HepG2 (cell line): ENCODE results near the gene AHCTF1. TPM values are rescaled to one million over a fixed set of nuclear protein-coding genes. Genes with fewer than 3 reads are reported as not detected.

Experiments
- ATAC-seq: fragments of 200-7000 bp; cut with Tn5 transposase; 3 replicates; pipeline ENCODE4 v1.9.1; 2020; ENCODE audit warnings: mild to moderate bottlenecking, moderate library complexity
- BruUV-seq: library from RNA; stranded (reverse); fragments of 400-500 nt; replicated peaks from 2 replicates; lab custom pipeline; 2021; lab: Mats Ljungman, UMichigan
- CTCF ChIA-PET: fragments of 300-600 bp; formaldehyde crosslinking; extraction: SDS; loops from one replicate; lab custom pipeline; 2021; ENCODE audit warnings: low total read pairs, inconsistent platforms, low intra/inter-chr PET ratio; lab: Yijun Ruan, JAX
- POLR2A ChIA-PET: fragments of 350-600 bp; sonication (Branson Sonifier 250); formaldehyde crosslinking; loops from one replicate; lab custom pipeline; 2020; ENCODE audit warnings: antibody characterized with exemption, inconsistent platforms; lab: Yijun Ruan, JAX
- DNase-seq: peaks from one replicate; pipeline ENCODE4 v3.0.0-alpha.2; 2015; ENCODE audit warnings: low spot score
- FAIRE-seq: peaks from 3 replicates; lab custom pipeline; 2011; peaks lifted over from hg19 to GRCh38; lab: Jason Lieb, UNC
- H2AFZ ChIP-seq: one replicate; pipeline ENCODE4 v1.6.1; 2011; ENCODE audit warnings: low read length, inconsistent platforms
- H3K27ac ChIP-seq: fragments of 300-600 bp; 3 replicates; pipeline ENCODE4 v1.8.0; 2011; ENCODE audit warnings: mixed run types, mild to moderate bottlenecking, mixed read lengths, low read length, inconsistent platforms; ENCODE audit not compliant: insufficient read depth; ENCODE audit errors: extremely low read length
- H3K27me3 ChIP-seq, 2 experiments: fragments of 200-600 bp in 1 of 2; 2 replicates in 1 of 2; 3 replicates in 1 of 2; pipeline versions ENCODE4 v1.6.0 to v1.8.0; 2011; ENCODE audit warnings: low read length in 2 of 2, mild to moderate bottlenecking in 2 of 2, moderate library complexity in 2 of 2, inconsistent platforms in 1 of 2; ENCODE audit not compliant: insufficient read depth in 2 of 2, control insufficient read depth in 1 of 2
- H3K36me3 ChIP-seq, 2 experiments: fragments of 200-600 bp in 1 of 2; replicated peaks in 1 of 2; 2 replicates in 1 of 2; 3 replicates in 1 of 2; pipeline versions ENCODE4 v1.5.1 to v1.8.0; 2011; ENCODE audit warnings: low read length in 2 of 2, inconsistent platforms in 1 of 2; ENCODE audit not compliant: insufficient read depth in 2 of 2, control insufficient read depth in 1 of 2
- H3K4me1 ChIP-seq: 2 replicates; pipeline ENCODE4 v1.5.1; 2012; ENCODE audit warnings: low read length, inconsistent platforms; ENCODE audit not compliant: insufficient read depth
- H3K4me2 ChIP-seq: 2 replicates; pipeline ENCODE4 v1.6.0; 2011; ENCODE audit warnings: low read depth, low read length, inconsistent platforms
- H3K4me3 ChIP-seq, 3 experiments: fragments of 200-600 bp in 1 of 3; sonication (generic), shearing (Covaris generic) in 1 of 3; replicated peaks in 1 of 3; 2 replicates each; pipeline ENCODE4 v1.5.1; 2011 to 2016; ENCODE audit warnings: low read length in 3 of 3, inconsistent platforms in 2 of 3, low read depth in 2 of 3, mild to moderate bottlenecking in 2 of 3, control low read depth in 1 of 3, mixed read lengths in 1 of 3; ENCODE audit not compliant: insufficient read depth in 1 of 3
- H3K79me2 ChIP-seq: one replicate; pipeline ENCODE4 v1.6.1; 2011; ENCODE audit warnings: low read length, inconsistent platforms; ENCODE audit not compliant: insufficient read depth
- H3K9ac ChIP-seq: 2 replicates; pipeline ENCODE4 v1.6.0; 2011; ENCODE audit warnings: mild to moderate bottlenecking, low read depth, low read length, inconsistent platforms; ENCODE audit not compliant: insufficient read depth
- H3K9me3 ChIP-seq: 2 replicates; pipeline ENCODE4 v1.5.1; 2012; ENCODE audit warnings: mild to moderate bottlenecking, low read length
- H4K20me1 ChIP-seq: 2 replicates; pipeline ENCODE4 v1.6.0; 2011; ENCODE audit warnings: inconsistent platforms, mild to moderate bottlenecking, low read length, moderate library complexity; ENCODE audit not compliant: insufficient read depth
- DR1 ChIP-seq: sonication (generic); formaldehyde crosslinking; IDR thresholded peaks from 2 replicates; pipeline ENCODE4 v1.8.0; 2021; ENCODE audit warnings: mild to moderate bottlenecking, missing genetic modification reagents, inconsistent platforms
- NFRKB ChIP-seq: fragments of 450-650 bp; IDR thresholded peaks from 2 replicates; pipeline ENCODE4 v1.6.1; 2017
- NR2C2 ChIP-seq: sonication (generic); formaldehyde crosslinking; IDR thresholded peaks from 2 replicates; pipeline ENCODE4 v1.4.0; 2020; ENCODE audit warnings: missing genetic modification reagents, mild to moderate bottlenecking, moderate library complexity, borderline replicate concordance
- RAD21 ChIP-seq: fragments of 450-650 bp; formaldehyde crosslinking; IDR thresholded peaks from 2 replicates; pipeline ENCODE4 v1.5.0; 2020; ENCODE audit warnings: mild to moderate bottlenecking
- STAG1 ChIP-seq: sonication (generic); formaldehyde crosslinking; IDR thresholded peaks from 2 replicates; pipeline ENCODE4 v1.4.0; 2020; ENCODE audit warnings: missing genetic modification reagents
- XRCC5 ChIP-seq: fragments of 200-400 bp; formaldehyde crosslinking; optimal IDR thresholded peaks from 2 replicates; pipeline ENCODE3; 2017; ENCODE audit warnings: mild to moderate bottlenecking, low read length
- YEATS2 ChIP-seq: sonication (generic); formaldehyde crosslinking; IDR thresholded peaks from 2 replicates; pipeline ENCODE4 v1.4.0; 2020; ENCODE audit warnings: missing genetic modification reagents, borderline replicate concordance
- ZNF12 ChIP-seq: sonication (generic); formaldehyde crosslinking; IDR thresholded peaks from 2 replicates; pipeline ENCODE4 v1.5.0; 2020; ENCODE audit warnings: missing genetic modification reagents
- WGBS: methylation state at CpG from one replicate; pipeline ENCODE4 v1.1.6; 2017; ENCODE audit warnings: low lambda C conversion rate; 5-methylcytosine and 5-hydroxymethylcytosine counted together
- in situ Hi-C: cut with HindIII; loops from 2 replicates; pipeline ENCODE4 v1.10.0; 2017; ENCODE audit warnings: low pct_unique_long_range_greater_than_20kb; ENCODE audit not compliant: extremely low pct_ligation_motif_present
- intact Hi-C: fragments of 100-400 bp; cut with micrococcal nuclease; formaldehyde crosslinking; loops from one replicate; pipeline ENCODE4 v1.10.0; 2022; ENCODE audit not compliant: unreplicated experiment
- polyA plus RNA-seq, 8 experiments: library from polyadenylated mRNA; depleted of rRNA in 3 of 8; stranded (reverse) in 7 of 8; unstranded in 1 of 8; fragments of >200 nt; fragmentation: Illumina TruSeq in 4 of 8; extraction: Trizol in 4 of 8; gene quantifications; 2 replicates each; pipeline versions ENCODE4 v1.2.1 to v1.2.3, GENCODE V29; 2011 to 2016; ENCODE audit warnings: low read depth in 4 of 8, missing spikeins in 1 of 8, mixed read lengths in 1 of 8; ENCODE audit not compliant: insufficient read depth in 1 of 8
- total RNA-seq, 5 experiments: library from RNA; depleted of rRNA; stranded (reverse); fragments of >200 nt; fragmentation: Illumina TruSeq; extraction: Trizol; gene quantifications; 2 replicates each; pipeline ENCODE4 v1.2.3, GENCODE V29; 2016; ENCODE audit warnings: low read depth in 1 of 5
- TF ChIP-seq, protein P1 (sequence below), 2 experiments: IDR thresholded peaks; 2 replicates each; pipeline ENCODE4 v1.6.1; 2011 to 2012; ENCODE audit warnings: low read length in 2 of 2, borderline replicate concordance in 1 of 2, low read depth in 1 of 2, mild to moderate bottlenecking in 1 of 2, moderate library complexity in 1 of 2
- TF ChIP-seq, protein P2 (sequence below): sonication (generic); formaldehyde crosslinking; IDR thresholded peaks from 2 replicates; pipeline ENCODE4 v1.5.0; 2020; ENCODE audit warnings: mild to moderate bottlenecking, missing genetic modification reagents, moderate library complexity
- TF ChIP-seq, protein P3 (sequence below): sonication (generic); formaldehyde crosslinking; IDR thresholded peaks from 2 replicates; pipeline ENCODE4 v1.4.0; 2020; ENCODE audit warnings: mild to moderate bottlenecking, missing genetic modification reagents

Gene AHCTF1
- total and polyA plus RNA-seq, 2 of the 13 experiments (the other 11 are each of a cell fraction or from before 2014, with no cell fraction given), result 16.6 to 45.9 TPM

DNA sequence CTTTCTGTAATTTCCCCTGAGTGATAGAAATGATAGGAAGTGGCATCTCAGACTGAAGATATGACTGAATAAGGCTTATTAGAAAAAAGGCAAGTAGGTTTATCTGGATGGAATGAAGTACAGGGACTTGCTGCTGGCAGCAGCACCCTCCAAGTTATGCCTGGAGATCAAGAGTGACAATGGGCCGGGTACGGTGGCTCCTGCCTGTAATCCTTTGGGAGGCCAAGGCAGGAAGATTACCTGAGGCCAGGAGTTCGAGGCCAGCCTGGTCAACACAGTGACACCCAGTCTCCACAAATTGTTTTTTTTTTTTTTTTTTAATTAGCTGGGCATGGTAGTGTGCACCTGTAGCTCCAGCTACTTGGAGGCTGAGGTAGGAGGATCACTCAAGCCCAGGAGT is 119.8 kb downstream of the AHCTF1 start:
- Histone ChIP-seq H3K4me2 (peak overlapping the region; percentile 42; the same call in 1 of the 2 replicates), H3K4me3 (no peak overlapping the region), H3K9ac (no peak overlapping the region), H3K9me3 (no peaks in the 10 kb centered on the region), H3K27me3 (peaks cover 0 to 26% of the 10 kb centered on the region in 2 experiments; a peak in 3 of 5 replicates), H3K27ac (no peak overlapping the region), H3K79me2 (no peaks in the 10 kb centered on the region), H3K36me3 (no peaks in the 10 kb centered on the region), H2AFZ (no peak overlapping the region), H4K20me1 (no peaks in the 10 kb centered on the region), H3K4me1 (peaks cover 36% of the 10 kb centered on the region)
- DNase-seq, result no peak
- FAIRE-seq, result no peak
- in situ Hi-C loops (no loop called here), intact Hi-C loops (no loop called here)
- TF ChIP-seq DR1 (CRISPR knock-in tag), result no peak
- no peak for TF ChIP-seq NFRKB
- POLR2A ChIA-PET, result no interaction called here
- BruUV-seq, result no TSS peak
- 59% methylated on average over 3 of the region's 3 CpGs for WGBS
- CTCF ChIA-PET, result no interaction called here
- ATAC-seq, result no peak

DNA sequence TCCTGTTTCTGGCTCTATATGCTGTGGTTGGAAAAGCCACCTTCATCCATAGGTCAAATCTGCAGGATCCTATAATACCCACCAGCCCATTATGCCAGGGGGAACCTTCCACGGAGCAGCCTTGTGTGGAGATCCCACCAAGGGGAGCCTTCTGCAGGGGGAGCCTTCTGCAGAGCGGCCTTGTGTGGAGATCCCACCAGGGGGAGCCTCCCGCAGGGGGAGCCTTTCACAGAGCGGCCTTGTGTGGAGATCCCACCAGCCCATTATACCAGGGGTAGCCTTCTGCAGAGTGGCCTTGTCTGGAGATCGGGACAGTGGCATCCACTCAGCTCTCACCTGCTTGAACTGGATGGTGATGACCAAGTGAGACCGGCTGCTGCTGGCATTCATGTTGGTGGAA is 122.3 kb downstream of the AHCTF1 start:
- DNase-seq (no peak), FAIRE-seq (no peak), ATAC-seq (peak; percentile 89)
- TF ChIP-seq, protein P1, sequence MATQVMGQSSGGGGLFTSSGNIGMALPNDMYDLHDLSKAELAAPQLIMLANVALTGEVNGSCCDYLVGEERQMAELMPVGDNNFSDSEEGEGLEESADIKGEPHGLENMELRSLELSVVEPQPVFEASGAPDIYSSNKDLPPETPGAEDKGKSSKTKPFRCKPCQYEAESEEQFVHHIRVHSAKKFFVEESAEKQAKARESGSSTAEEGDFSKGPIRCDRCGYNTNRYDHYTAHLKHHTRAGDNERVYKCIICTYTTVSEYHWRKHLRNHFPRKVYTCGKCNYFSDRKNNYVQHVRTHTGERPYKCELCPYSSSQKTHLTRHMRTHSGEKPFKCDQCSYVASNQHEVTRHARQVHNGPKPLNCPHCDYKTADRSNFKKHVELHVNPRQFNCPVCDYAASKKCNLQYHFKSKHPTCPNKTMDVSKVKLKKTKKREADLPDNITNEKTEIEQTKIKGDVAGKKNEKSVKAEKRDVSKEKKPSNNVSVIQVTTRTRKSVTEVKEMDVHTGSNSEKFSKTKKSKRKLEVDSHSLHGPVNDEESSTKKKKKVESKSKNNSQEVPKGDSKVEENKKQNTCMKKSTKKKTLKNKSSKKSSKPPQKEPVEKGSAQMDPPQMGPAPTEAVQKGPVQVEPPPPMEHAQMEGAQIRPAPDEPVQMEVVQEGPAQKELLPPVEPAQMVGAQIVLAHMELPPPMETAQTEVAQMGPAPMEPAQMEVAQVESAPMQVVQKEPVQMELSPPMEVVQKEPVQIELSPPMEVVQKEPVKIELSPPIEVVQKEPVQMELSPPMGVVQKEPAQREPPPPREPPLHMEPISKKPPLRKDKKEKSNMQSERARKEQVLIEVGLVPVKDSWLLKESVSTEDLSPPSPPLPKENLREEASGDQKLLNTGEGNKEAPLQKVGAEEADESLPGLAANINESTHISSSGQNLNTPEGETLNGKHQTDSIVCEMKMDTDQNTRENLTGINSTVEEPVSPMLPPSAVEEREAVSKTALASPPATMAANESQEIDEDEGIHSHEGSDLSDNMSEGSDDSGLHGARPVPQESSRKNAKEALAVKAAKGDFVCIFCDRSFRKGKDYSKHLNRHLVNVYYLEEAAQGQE (IDR thresholded peaks at IDR 0.05; ENCODE audit: borderline replicate concordance in 1 of 2, low read depth in 1 of 2, low read length in 2 of 2), result no peak
- TF ChIP-seq, protein P2, sequence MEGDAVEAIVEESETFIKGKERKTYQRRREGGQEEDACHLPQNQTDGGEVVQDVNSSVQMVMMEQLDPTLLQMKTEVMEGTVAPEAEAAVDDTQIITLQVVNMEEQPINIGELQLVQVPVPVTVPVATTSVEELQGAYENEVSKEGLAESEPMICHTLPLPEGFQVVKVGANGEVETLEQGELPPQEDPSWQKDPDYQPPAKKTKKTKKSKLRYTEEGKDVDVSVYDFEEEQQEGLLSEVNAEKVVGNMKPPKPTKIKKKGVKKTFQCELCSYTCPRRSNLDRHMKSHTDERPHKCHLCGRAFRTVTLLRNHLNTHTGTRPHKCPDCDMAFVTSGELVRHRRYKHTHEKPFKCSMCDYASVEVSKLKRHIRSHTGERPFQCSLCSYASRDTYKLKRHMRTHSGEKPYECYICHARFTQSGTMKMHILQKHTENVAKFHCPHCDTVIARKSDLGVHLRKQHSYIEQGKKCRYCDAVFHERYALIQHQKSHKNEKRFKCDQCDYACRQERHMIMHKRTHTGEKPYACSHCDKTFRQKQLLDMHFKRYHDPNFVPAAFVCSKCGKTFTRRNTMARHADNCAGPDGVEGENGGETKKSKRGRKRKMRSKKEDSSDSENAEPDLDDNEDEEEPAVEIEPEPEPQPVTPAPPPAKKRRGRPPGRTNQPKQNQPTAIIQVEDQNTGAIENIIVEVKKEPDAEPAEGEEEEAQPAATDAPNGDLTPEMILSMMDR (CRISPR knock-in tag), result peak; percentile 60
- peak; percentile 47; the same call in 1 of the 2 replicates for TF ChIP-seq RAD21
- TF ChIP-seq XRCC5, result peak; percentile 62
- TF ChIP-seq NR2C2 (CRISPR knock-in tag), result no peak
- TF ChIP-seq YEATS2 (CRISPR knock-in tag), result no peak
- TF ChIP-seq STAG1, result peak; percentile 56
- TF ChIP-seq, protein P3, sequence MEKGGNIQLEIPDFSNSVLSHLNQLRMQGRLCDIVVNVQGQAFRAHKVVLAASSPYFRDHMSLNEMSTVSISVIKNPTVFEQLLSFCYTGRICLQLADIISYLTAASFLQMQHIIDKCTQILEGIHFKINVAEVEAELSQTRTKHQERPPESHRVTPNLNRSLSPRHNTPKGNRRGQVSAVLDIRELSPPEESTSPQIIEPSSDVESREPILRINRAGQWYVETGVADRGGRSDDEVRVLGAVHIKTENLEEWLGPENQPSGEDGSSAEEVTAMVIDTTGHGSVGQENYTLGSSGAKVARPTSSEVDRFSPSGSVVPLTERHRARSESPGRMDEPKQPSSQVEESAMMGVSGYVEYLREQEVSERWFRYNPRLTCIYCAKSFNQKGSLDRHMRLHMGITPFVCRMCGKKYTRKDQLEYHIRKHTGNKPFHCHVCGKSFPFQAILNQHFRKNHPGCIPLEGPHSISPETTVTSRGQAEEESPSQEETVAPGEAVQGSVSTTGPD (CRISPR knock-in tag), result no peak
- TF ChIP-seq ZNF12 (CRISPR knock-in tag), result no peak
- no peak overlapping the region for H3K4me2 ChIP-seq
- no TSS peak for BruUV-seq
- H3K9ac ChIP-seq, result no peak overlapping the region
- no peaks in the 10 kb centered on the region for H3K79me2 ChIP-seq
- H3K27ac ChIP-seq, result no peak overlapping the region
- no peak overlapping the region for H2AFZ ChIP-seq
- intact Hi-C loops (no loop called here), in situ Hi-C loops (no loop called here)
- CTCF ChIA-PET, result no interaction called here
- POLR2A ChIA-PET, result no interaction called here
- no peaks in the 10 kb centered on the region for H4K20me1 ChIP-seq
- peaks cover 0 to 13% of the 10 kb centered on the region in 2 experiments; a peak in 3 of 5 replicates for H3K27me3 ChIP-seq
- 26% methylated on average over 2 of the region's 6 CpGs for WGBS
- no peaks in the 10 kb centered on the region for H3K9me3 ChIP-seq
- no peaks in the 10 kb centered on the region for H3K36me3 ChIP-seq
- H3K4me1 ChIP-seq, result peaks cover 37% of the 10 kb centered on the region
- H3K4me3 ChIP-seq, result no peak overlapping the region
